ENCODE results near the gene SMG6.
"Not testable (repeated sequence)": the region's sequence is repeated elsewhere in the genome, so short reads cannot be mapped to it uniquely, and the experiment has no call there.

SMG6 gene

GRCh38 chr17:2331303-2331702 lies 27.7 kb upstream of the SMG6 start:
- no peak for DNase-seq (ENCODE audit: low read depth)
- TF ChIP-seq MYC (IDR thresholded peaks at IDR 0.05; ENCODE audit: low read depth, low read length) (no peak), POLR2A (IDR thresholded peaks at IDR 0.05; ENCODE audit: extremely low read depth, insufficient read length) (no peak)
- TF ChIP-seq, protein P1, sequence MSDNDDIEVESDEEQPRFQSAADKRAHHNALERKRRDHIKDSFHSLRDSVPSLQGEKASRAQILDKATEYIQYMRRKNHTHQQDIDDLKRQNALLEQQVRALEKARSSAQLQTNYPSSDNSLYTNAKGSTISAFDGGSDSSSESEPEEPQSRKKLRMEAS (IDR thresholded peaks at IDR 0.05; ENCODE audit: low read depth, low read length) = no peak
- TF ChIP-seq, protein P2, sequence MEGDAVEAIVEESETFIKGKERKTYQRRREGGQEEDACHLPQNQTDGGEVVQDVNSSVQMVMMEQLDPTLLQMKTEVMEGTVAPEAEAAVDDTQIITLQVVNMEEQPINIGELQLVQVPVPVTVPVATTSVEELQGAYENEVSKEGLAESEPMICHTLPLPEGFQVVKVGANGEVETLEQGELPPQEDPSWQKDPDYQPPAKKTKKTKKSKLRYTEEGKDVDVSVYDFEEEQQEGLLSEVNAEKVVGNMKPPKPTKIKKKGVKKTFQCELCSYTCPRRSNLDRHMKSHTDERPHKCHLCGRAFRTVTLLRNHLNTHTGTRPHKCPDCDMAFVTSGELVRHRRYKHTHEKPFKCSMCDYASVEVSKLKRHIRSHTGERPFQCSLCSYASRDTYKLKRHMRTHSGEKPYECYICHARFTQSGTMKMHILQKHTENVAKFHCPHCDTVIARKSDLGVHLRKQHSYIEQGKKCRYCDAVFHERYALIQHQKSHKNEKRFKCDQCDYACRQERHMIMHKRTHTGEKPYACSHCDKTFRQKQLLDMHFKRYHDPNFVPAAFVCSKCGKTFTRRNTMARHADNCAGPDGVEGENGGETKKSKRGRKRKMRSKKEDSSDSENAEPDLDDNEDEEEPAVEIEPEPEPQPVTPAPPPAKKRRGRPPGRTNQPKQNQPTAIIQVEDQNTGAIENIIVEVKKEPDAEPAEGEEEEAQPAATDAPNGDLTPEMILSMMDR (IDR thresholded peaks at IDR 0.05; ENCODE audit: low read depth, low read length) = no peak
- no peak overlapping the region for H3K4me3 ChIP-seq (ENCODE audit: low read depth, low read length)

DNA sequence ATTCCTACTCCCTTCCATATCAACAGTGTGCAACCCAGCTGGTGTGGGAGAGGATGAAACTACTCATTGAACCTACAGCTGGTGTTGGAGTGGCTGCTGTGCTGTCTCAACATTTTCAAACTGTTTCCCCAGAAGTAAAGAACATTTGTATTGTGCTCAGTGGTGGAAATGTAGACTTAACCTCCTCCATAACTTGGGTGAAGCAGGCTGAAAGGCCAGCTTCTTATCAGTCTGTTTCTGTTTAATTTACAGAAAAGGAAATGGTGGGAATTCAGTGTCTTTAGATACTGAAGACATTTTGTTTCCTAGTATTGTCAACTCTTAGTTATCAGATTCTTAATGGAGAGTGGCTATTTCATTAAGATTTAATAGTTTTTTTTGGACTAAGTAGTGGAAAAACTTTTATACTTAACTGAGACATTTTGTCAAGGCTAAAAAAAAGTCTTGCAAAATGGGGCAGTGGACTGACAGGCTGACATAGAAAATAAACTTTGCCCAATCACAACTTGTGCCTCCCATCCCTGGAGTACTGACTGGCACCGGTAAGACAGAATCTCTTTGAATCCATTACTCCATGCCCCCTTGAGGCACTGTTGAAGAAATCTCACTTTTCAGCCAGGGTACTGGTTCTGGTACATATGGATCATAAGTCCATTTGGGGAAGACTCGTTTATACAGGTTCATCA lies 20.2 kb upstream of the SMG6 start:
- H3K4me3 ChIP-seq (ENCODE audit: low read depth, low read length) = no peak overlapping the region

DNA sequence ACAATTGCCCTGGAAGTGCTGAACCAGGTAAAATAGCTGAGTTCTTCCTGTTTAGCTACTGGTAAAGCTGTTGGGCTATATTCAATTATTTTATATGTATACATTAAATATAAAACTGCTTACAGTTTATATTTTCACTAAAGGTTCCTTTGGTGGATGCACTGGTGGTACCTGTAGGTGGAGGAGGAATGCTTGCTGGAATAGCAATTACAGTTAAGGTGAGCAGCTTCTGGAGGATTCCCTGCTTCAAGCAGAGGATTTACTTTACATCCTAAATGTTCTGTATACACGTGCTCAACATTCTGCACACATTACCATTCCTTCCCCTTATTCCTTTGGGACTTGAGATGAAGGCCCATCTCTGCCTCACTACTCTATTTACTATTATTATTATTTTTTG lies 17.8 kb upstream of the SMG6 start:
- TF ChIP-seq, protein P1 (IDR thresholded peaks at IDR 0.05; ENCODE audit: low read depth, low read length) = no peak
- TF ChIP-seq, protein P2 (IDR thresholded peaks at IDR 0.05; ENCODE audit: low read depth, low read length) = no peak
- TF ChIP-seq MYC (IDR thresholded peaks at IDR 0.05; ENCODE audit: low read depth, low read length) (no peak), POLR2A (IDR thresholded peaks at IDR 0.05; ENCODE audit: extremely low read depth, insufficient read length) (no peak)
- H3K4me3 ChIP-seq (ENCODE audit: low read depth, low read length) = no peak overlapping the region

More for the DNA sequence above, 20.2 kb upstream of the SMG6 start:
- no peak for DNase-seq (ENCODE audit: low read depth)
- TF ChIP-seq, protein P1 (IDR thresholded peaks at IDR 0.05; ENCODE audit: low read depth, low read length) = no peak
- TF ChIP-seq MYC (IDR thresholded peaks at IDR 0.05; ENCODE audit: low read depth, low read length) = no peak
- TF ChIP-seq, protein P2 (IDR thresholded peaks at IDR 0.05; ENCODE audit: low read depth, low read length) = no peak
- TF ChIP-seq POLR2A (IDR thresholded peaks at IDR 0.05; ENCODE audit: extremely low read depth, insufficient read length) = no peak

GRCh38 chr17:2319051-2319450 lies 15.5 kb upstream of the SMG6 start:
- TF ChIP-seq POLR2A (IDR thresholded peaks at IDR 0.05; ENCODE audit: extremely low read depth, insufficient read length) = no peak
- TF ChIP-seq, protein P1 (IDR thresholded peaks at IDR 0.05; ENCODE audit: low read depth, low read length) = no peak
- no peak for TF ChIP-seq MYC (IDR thresholded peaks at IDR 0.05; ENCODE audit: low read depth, low read length)
- TF ChIP-seq, protein P2 (IDR thresholded peaks at IDR 0.05; ENCODE audit: low read depth, low read length) = no peak
- DNase-seq (ENCODE audit: low read depth) = no peak
- H3K4me3 ChIP-seq (ENCODE audit: low read depth, low read length) = no peak overlapping the region

More for the DNA sequence above, 17.8 kb upstream of the SMG6 start:
- no peak for DNase-seq (ENCODE audit: low read depth)

DNA sequence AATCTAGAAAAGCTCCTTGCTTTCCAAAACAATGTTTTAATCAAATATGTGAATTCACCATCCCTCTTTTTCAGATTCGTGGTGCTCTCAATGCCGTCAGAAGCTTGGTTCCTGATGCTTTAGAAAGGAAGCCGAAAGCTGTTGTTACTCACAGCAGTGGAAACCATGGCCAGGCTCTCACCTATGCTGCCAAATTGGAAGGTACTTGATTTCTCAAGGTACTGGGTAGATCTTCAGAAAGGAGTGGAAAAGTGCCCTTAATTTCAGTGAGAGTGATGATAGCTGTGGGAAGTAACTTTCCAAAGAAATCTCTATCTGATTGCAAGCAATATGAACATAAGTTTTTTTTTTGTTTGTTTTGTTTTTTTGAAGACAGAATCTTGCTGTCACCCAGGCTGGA lies 14.2 kb upstream of the SMG6 start:
- TF ChIP-seq, protein P1 (IDR thresholded peaks at IDR 0.05; ENCODE audit: low read depth, low read length) = no peak
- TF ChIP-seq POLR2A (IDR thresholded peaks at IDR 0.05; ENCODE audit: extremely low read depth, insufficient read length) = no peak
- no peak for TF ChIP-seq MYC (IDR thresholded peaks at IDR 0.05; ENCODE audit: low read depth, low read length)
- TF ChIP-seq, protein P2 (IDR thresholded peaks at IDR 0.05; ENCODE audit: low read depth, low read length) = no peak

GRCh38 chr17:2316916-2317205 lies 13.3 kb upstream of the SMG6 start:
- DNase-seq (ENCODE audit: low read depth); H3K4me3 ChIP-seq (ENCODE audit: low read depth, low read length): not testable (repeated sequence)

More for the DNA sequence above, 14.2 kb upstream of the SMG6 start:
- DNase-seq (ENCODE audit: low read depth) = no peak
- no peak overlapping the region for H3K4me3 ChIP-seq (ENCODE audit: low read depth, low read length)
